H1 (cell line): ENCODE data around the gene FAM53B. TPM values are rescaled to one million over a fixed set of nuclear protein-coding genes. Genes with fewer than 3 reads are reported as not detected.

ENCODE experiments used
- CTCF ChIA-PET: fragments of 300-600 bp; sonication (Branson Sonifier 250); formaldehyde crosslinking; loops from one replicate; lab custom pipeline; 2021; ENCODE audit not compliant: partially characterized antibody; lab: Charles Lee
- POLR2A ChIA-PET: fragments of 300-600 bp; sonication (Branson Sonifier 250); formaldehyde crosslinking; loops from one replicate; lab custom pipeline; 2021; ENCODE audit warnings: inconsistent platforms; ENCODE audit not compliant: partially characterized antibody; lab: Charles Lee
- DNase-seq, 2 experiments: peaks; one replicate each; pipeline versions ENCODE4 v3.0.0 to v3.0.0-alpha.2; 2010 to 2022; ENCODE audit warnings: low spot score in 2 of 2, low read depth in 1 of 2, mixed read lengths in 1 of 2
- FAIRE-seq: peaks from 2 replicates; lab custom pipeline; 2011; peaks lifted over from hg19 to GRCh38; lab: Jason Lieb, UNC
- H2AFZ ChIP-seq: 2 replicates; pipeline ENCODE4 v1.8.1; 2012; ENCODE audit warnings: low read length, inconsistent platforms
- H2AK5ac ChIP-seq: 2 replicates; pipeline ENCODE4 v1.6.1; 2013; ENCODE audit warnings: low read depth, low read length
- H2BK120ac ChIP-seq: replicated peaks from 2 replicates; pipeline ENCODE3; 2013; ENCODE audit warnings: low read depth, low read length, inconsistent platforms
- H2BK12ac ChIP-seq: 2 replicates; pipeline ENCODE4 v1.6.1; 2013; ENCODE audit warnings: low read depth, low read length
- H2BK15ac ChIP-seq: 2 replicates; pipeline ENCODE4 v1.6.1; 2013; ENCODE audit warnings: low read length
- H2BK20ac ChIP-seq: 2 replicates; pipeline ENCODE4 v1.6.1; 2013; ENCODE audit warnings: low read length
- H2BK5ac ChIP-seq: 2 replicates; pipeline ENCODE4 v1.6.1; 2013; ENCODE audit warnings: low read depth, low read length
- H3K14ac ChIP-seq: 2 replicates; pipeline ENCODE4 v1.6.1; 2013; ENCODE audit warnings: inconsistent platforms; ENCODE audit not compliant: insufficient read length
- H3K18ac ChIP-seq: 2 replicates; pipeline ENCODE4 v1.6.1; 2013; ENCODE audit warnings: low read length; ENCODE audit errors: extremely low read depth
- H3K23ac ChIP-seq: 2 replicates; pipeline ENCODE4 v1.6.1; 2013; ENCODE audit warnings: inconsistent platforms; ENCODE audit not compliant: insufficient read length
- H3K23me2 ChIP-seq: 2 replicates; pipeline ENCODE4 v1.6.1; 2013; ENCODE audit warnings: low read depth, low read length
- H3K27ac ChIP-seq: 2 replicates; pipeline ENCODE4 v1.6.1; 2011; ENCODE audit warnings: low read depth, low read length, inconsistent platforms
- H3K27me3 ChIP-seq, 4 experiments: replicated peaks in 1 of 4; 1 replicate in 1 of 4; 2 replicates in 3 of 4; pipeline versions ENCODE4 v1.6.1 to v1.8.1; 2011 to 2013; ENCODE audit warnings: low read length in 3 of 4, mild to moderate bottlenecking in 3 of 4, inconsistent platforms in 2 of 4, mixed read lengths in 2 of 4, moderate library complexity in 1 of 4; ENCODE audit not compliant: control insufficient read depth in 3 of 4, insufficient read depth in 3 of 4; ENCODE audit errors: extremely low read depth in 1 of 4
- H3K36me3 ChIP-seq, 4 experiments: 2 replicates each; pipeline versions ENCODE4 v1.6.1 to v1.8.1; 2011 to 2013; ENCODE audit warnings: mild to moderate bottlenecking in 4 of 4, low read length in 3 of 4, moderate library complexity in 2 of 4, control low read depth in 1 of 4, inconsistent platforms in 1 of 4; ENCODE audit not compliant: insufficient read depth in 4 of 4, control insufficient read depth in 2 of 4
- H3K4ac ChIP-seq: replicated peaks from 2 replicates; pipeline ENCODE3; 2013; ENCODE audit warnings: low read length, low read depth, mixed read lengths, inconsistent platforms; ENCODE audit not compliant: insufficient read length
- H3K4me1 ChIP-seq, 4 experiments: replicated peaks in 1 of 4; 1 replicate in 1 of 4; 2 replicates in 3 of 4; pipeline versions ENCODE4 v1.6.1 to v1.8.1; 2011 to 2013; ENCODE audit warnings: low read length in 3 of 4, inconsistent platforms in 2 of 4, mixed read lengths in 1 of 4; ENCODE audit not compliant: insufficient read depth in 4 of 4, control insufficient read depth in 3 of 4
- H3K4me2 ChIP-seq, 2 experiments: 2 replicates each; pipeline versions ENCODE4 v1.6.1 to v1.8.1; 2011 to 2013; ENCODE audit warnings: low read depth in 2 of 2, low read length in 2 of 2, control low read depth in 1 of 2, inconsistent platforms in 1 of 2, mild to moderate bottlenecking in 1 of 2; ENCODE audit not compliant: insufficient read depth in 1 of 2
- H3K4me3 ChIP-seq, 4 experiments: fragments of 200-600, 300-600 bp in 1 of 4; sonication (generic), shearing (Covaris generic), sonication (Bioruptor Twin) in 1 of 4; 2 replicates each; pipeline versions ENCODE4 v1.5.1 to v1.8.1; 2011 to 2016; ENCODE audit warnings: low read length in 4 of 4, low read depth in 3 of 4, control low read depth in 2 of 4, inconsistent platforms in 2 of 4, mild to moderate bottlenecking in 2 of 4, mixed read lengths in 1 of 4, moderate library complexity in 1 of 4; ENCODE audit not compliant: insufficient read depth in 2 of 4; ENCODE audit errors: extremely low read depth in 1 of 4
- H3K56ac ChIP-seq: replicated peaks from 2 replicates; pipeline ENCODE3; 2013; ENCODE audit warnings: low read depth, mild to moderate bottlenecking, mixed read lengths, low read length, inconsistent platforms; ENCODE audit not compliant: insufficient read length
- H3K79me1 ChIP-seq: 2 replicates; pipeline ENCODE4 v1.6.1; 2013; ENCODE audit warnings: low read depth, low read length, control low read depth
- H3K79me2 ChIP-seq, 2 experiments: 2 replicates each; pipeline versions ENCODE4 v1.6.1 to v1.8.1; 2012 to 2013; ENCODE audit warnings: low read length in 2 of 2, mild to moderate bottlenecking in 2 of 2, inconsistent platforms in 1 of 2; ENCODE audit not compliant: insufficient read depth in 2 of 2, control insufficient read depth in 1 of 2
- H3K9ac ChIP-seq, 4 experiments: replicated peaks in 1 of 4; 1 replicate in 1 of 4; 2 replicates in 3 of 4; pipeline versions ENCODE4 v1.6.1 to v1.8.1; 2011 to 2013; ENCODE audit warnings: low read depth in 3 of 4, low read length in 3 of 4, control low read depth in 2 of 4, mild to moderate bottlenecking in 2 of 4, moderate library complexity in 2 of 4, inconsistent platforms in 1 of 4; ENCODE audit errors: extremely low read depth in 1 of 4
- H3K9me3 ChIP-seq, 2 experiments: 2 replicates each; pipeline versions ENCODE4 v1.6.1 to v1.8.1; 2012 to 2013; ENCODE audit warnings: mild to moderate bottlenecking in 2 of 2, moderate library complexity in 2 of 2, control low read depth in 1 of 2, inconsistent platforms in 1 of 2, low read depth in 1 of 2, low read length in 1 of 2, mixed read lengths in 1 of 2; ENCODE audit not compliant: insufficient read depth in 2 of 2
- H4K20me1 ChIP-seq, 2 experiments: replicated peaks in 1 of 2; 2 replicates each; pipeline versions ENCODE3 to v1.8.1; 2011 to 2013; ENCODE audit warnings: inconsistent platforms in 2 of 2, low read length in 2 of 2, mild to moderate bottlenecking in 1 of 2; ENCODE audit not compliant: insufficient read depth in 2 of 2, control insufficient read depth in 1 of 2
- H4K5ac ChIP-seq: 2 replicates; pipeline ENCODE4 v1.6.1; 2013; ENCODE audit warnings: low read length, low read depth, mixed read lengths, inconsistent platforms; ENCODE audit not compliant: insufficient read length
- H4K8ac ChIP-seq: 2 replicates; pipeline ENCODE4 v1.8.0; 2013; ENCODE audit warnings: mild to moderate bottlenecking, moderate library complexity, low read length, inconsistent platforms; ENCODE audit not compliant: insufficient read depth; ENCODE audit errors: extremely low read depth
- H4K91ac ChIP-seq: replicated peaks from 2 replicates; pipeline ENCODE3; 2013; ENCODE audit warnings: low read length, mixed read lengths, inconsistent platforms; ENCODE audit not compliant: insufficient read length
- BACH1 ChIP-seq: IDR thresholded peaks from 2 replicates; pipeline ENCODE4 v1.6.1; 2012; ENCODE audit warnings: low read length, improper control_type of control experiment
- KDM4A ChIP-seq: IDR thresholded peaks from one replicate; pipeline ENCODE4 v1.7.1; 2012; ENCODE audit warnings: low read depth, mild to moderate bottlenecking, moderate library complexity, low read length, inconsistent platforms; ENCODE audit not compliant: severe bottlenecking
- TCF12 ChIP-seq: IDR thresholded peaks from 2 replicates; pipeline ENCODE4 v1.6.1; 2011; ENCODE audit warnings: low read depth, mild to moderate bottlenecking, low read length
- YY1 ChIP-seq: IDR thresholded peaks from 2 replicates; pipeline ENCODE4 v1.6.1; 2011; ENCODE audit warnings: low read depth, mild to moderate bottlenecking, low read length
- WGBS, 2 experiments: shearing (Covaris generic) in 1 of 2; methylation state at CpG; one replicate each; pipeline versions ENCODE4 v1.1.6 to v1.1.7; 2013 to 2015; ENCODE audit warnings: low lambda C conversion rate in 2 of 2, mixed read lengths in 2 of 2, inconsistent platforms in 1 of 2, low coverage in 1 of 2, missing lambda C conversion rate in 1 of 2; ENCODE audit not compliant: insufficient replicate concordance in 2 of 2, insufficient coverage in 1 of 2, insufficient read length in 1 of 2; ENCODE audit errors: extremely low coverage in 1 of 2, missing lambda C conversion rate in 1 of 2; 5-methylcytosine and 5-hydroxymethylcytosine counted together
- polyA plus RNA-seq, 7 experiments: library from polyadenylated mRNA; depleted of rRNA in 3 of 7; stranded (reverse) in 5 of 7; unstranded in 2 of 7; fragments of >200 nt in 5 of 7; fragments of 200-250 nt in 2 of 7; gene quantifications; 1 replicate in 5 of 7; 2 replicates in 1 of 7; 4 replicates in 1 of 7; pipeline versions ENCODE4 v1.2.1 to v1.2.3, GENCODE V29; 2011 to 2013; ENCODE audit warnings: missing spikeins in 2 of 7, mixed read lengths in 2 of 7
- total RNA-seq: library from RNA; stranded (reverse); fragmentation: NEBNext Ultra II Directional; extraction: Animal tissue kit (Norgen Biotek cat#: 25700); gene quantifications from 2 replicates; pipeline ENCODE4 v1.2.1, GENCODE V29; 2021

Gene FAM53B
- total and polyA plus RNA-seq, 2 of the 8 experiments (the other 6 are each of a cell fraction or from before 2014, with no cell fraction given), result 5.3 to 14.4 TPM

- 87% methylated on average over 6 of the region's 6 CpGs; no CpG with 5 or more reads in 1 of the 2 experiments for WGBS, 2 experiments
- no peak overlapping the region for H3K27ac ChIP-seq
- no peaks in the 10 kb centered on the region for H3K9me3 ChIP-seq
- H2BK12ac ChIP-seq, result no peak overlapping the region
- POLR2A ChIA-PET, result no interaction called here
- DNase-seq (no peak), FAIRE-seq (no peak)
- no peak overlapping the region for H4K91ac ChIP-seq
- peaks cover 5% of the 10 kb centered on the region for H3K23me2 ChIP-seq
- no peak overlapping the region for H2BK5ac ChIP-seq
- H2BK20ac ChIP-seq, result no peak overlapping the region
- no peak overlapping the region for H3K56ac ChIP-seq
- H3K23ac ChIP-seq, result no peak overlapping the region
- H3K36me3 ChIP-seq, result no peaks in the 10 kb centered on the region
- no peak overlapping the region for H2BK120ac ChIP-seq
- H3K14ac ChIP-seq, result no peak overlapping the region
- no peaks in the 10 kb centered on the region for H3K79me2 ChIP-seq
- no peaks in the 10 kb centered on the region; a peak in 2 of 7 replicates for H3K27me3 ChIP-seq
- H2AK5ac ChIP-seq, result no peak overlapping the region
- peaks cover 2 to 8% of the 10 kb centered on the region in 2 experiments for H4K20me1 ChIP-seq
- no peak overlapping the region for H2AFZ ChIP-seq
- no peak overlapping the region for H2BK15ac ChIP-seq
- H4K8ac ChIP-seq, result peak overlapping the region; percentile 68; the same call in 1 of the 2 replicates
- no peaks in the 10 kb centered on the region for H3K4me1 ChIP-seq
- H3K4me3 ChIP-seq, result no peak overlapping the region
- H3K4me2 ChIP-seq, result no peak overlapping the region
- no peak overlapping the region for H4K5ac ChIP-seq
- CTCF ChIA-PET, result no interaction called here
- TF ChIP-seq TCF12 (no peak), BACH1 (no peak), YY1 (no peak), KDM4A (no peak)
- TF ChIP-seq, all 59 proteins: peak for 0
- H3K79me1 ChIP-seq, result 0 out of 2 replicates have a peak, but pooled peaks cover 2% of the 10 kb centered on the region
- no peak overlapping the region for H3K4ac ChIP-seq
- H3K18ac ChIP-seq, result no peak overlapping the region
- H3K9ac ChIP-seq, result no peak overlapping the region
Measured at GRCh38 chr10:124598196-124598595, 146.0 kb downstream of the FAM53B start.
